ENCODE results near the gene TFCP2L1.

Gene TFCP2L1

GRCh38 chr2:121193185-121193584, 91.8 kb downstream of the TFCP2L1 start:
- no peak for DNase-seq

GRCh38 chr2:121192576-121192975, 92.4 kb downstream of the TFCP2L1 start:
- no peak for DNase-seq

GRCh38 chr2:121191191-121192170, 93.5 kb downstream of the TFCP2L1 start:
- no peak for DNase-seq

GRCh38 chr2:121189661-121190381, 95.2 kb downstream of the TFCP2L1 start:
- no peak for DNase-seq

- no peak for DNase-seq
Observed at GRCh38 chr2:121189011-121189410, 96.0 kb downstream of the TFCP2L1 start.

- DNase-seq: no peak
Observed at GRCh38 chr2:121187982-121188411, 97.0 kb downstream of the TFCP2L1 start.

GRCh38 chr2:121187351-121187981, 97.5 kb downstream of the TFCP2L1 start:
- DNase-seq: no peak

GRCh38 chr2:121186261-121186660, 98.7 kb downstream of the TFCP2L1 start:
- no peak for DNase-seq

- DNase-seq: no peak
Observed at GRCh38 chr2:121185571-121186074, 99.4 kb downstream of the TFCP2L1 start.

- DNase-seq: no peak
Observed at GRCh38 chr2:121185111-121185510, 99.9 kb downstream of the TFCP2L1 start.

GRCh38 chr2:121184248-121184862, 100.6 kb downstream of the TFCP2L1 start:
- no peak for DNase-seq

GRCh38 chr2:121182520-121182919, 102.5 kb downstream of the TFCP2L1 start:
- DNase-seq: no peak

GRCh38 chr2:121179467-121179866, 105.5 kb downstream of the TFCP2L1 start:
- no peak for DNase-seq

- DNase-seq: no peak
Observed at GRCh38 chr2:121178730-121179129, 106.3 kb downstream of the TFCP2L1 start.

- DNase-seq: no peak
Observed at GRCh38 chr2:121177896-121178295, 107.1 kb downstream of the TFCP2L1 start.

- DNase-seq: no peak
Observed at GRCh38 chr2:121175326-121175725, 109.7 kb downstream of the TFCP2L1 start.

GRCh38 chr2:121173806-121174205, 111.2 kb downstream of the TFCP2L1 start:
- no peak for DNase-seq

- no peak for DNase-seq
Observed at GRCh38 chr2:121173112-121173511, 111.9 kb downstream of the TFCP2L1 start.

- no peak for DNase-seq
Observed at GRCh38 chr2:121172456-121172855, 112.5 kb downstream of the TFCP2L1 start.

GRCh38 chr2:121171625-121172119, 113.3 kb downstream of the TFCP2L1 start:
- no peak for DNase-seq

- DNase-seq: no peak
Observed at GRCh38 chr2:121170577-121170976, 114.4 kb downstream of the TFCP2L1 start.

GRCh38 chr2:121167411-121167810, 117.6 kb downstream of the TFCP2L1 start:
- no peak for DNase-seq

Measured in NCI-H187 (cell line).